ENCODE results near the gene EIF2AK2.

Gene EIF2AK2

DNA sequence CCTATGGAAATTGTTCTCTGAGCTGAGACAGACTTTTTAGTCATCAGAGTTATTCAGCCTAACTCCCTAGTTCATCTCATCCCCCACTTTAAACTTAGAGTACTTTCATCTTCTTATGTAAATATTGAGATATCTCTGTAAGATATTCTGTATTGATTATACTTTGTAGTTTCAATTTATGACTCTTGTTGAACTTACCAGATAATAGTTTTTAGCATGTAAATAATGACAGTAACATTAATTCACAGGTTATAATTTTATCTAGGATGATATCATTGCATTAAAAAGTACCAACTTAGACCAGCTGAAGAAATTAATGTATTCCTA, 14.8 kb upstream of the EIF2AK2 start:
- CTCF ChIA-PET: interaction anchor here (0.9 kb wide), 1 partner anchor 17 kb away, joined by 3 read pairs; the partner anchor contains the start of gene SULT6B1
- POLR2A ChIA-PET: no interaction called here

DNA sequence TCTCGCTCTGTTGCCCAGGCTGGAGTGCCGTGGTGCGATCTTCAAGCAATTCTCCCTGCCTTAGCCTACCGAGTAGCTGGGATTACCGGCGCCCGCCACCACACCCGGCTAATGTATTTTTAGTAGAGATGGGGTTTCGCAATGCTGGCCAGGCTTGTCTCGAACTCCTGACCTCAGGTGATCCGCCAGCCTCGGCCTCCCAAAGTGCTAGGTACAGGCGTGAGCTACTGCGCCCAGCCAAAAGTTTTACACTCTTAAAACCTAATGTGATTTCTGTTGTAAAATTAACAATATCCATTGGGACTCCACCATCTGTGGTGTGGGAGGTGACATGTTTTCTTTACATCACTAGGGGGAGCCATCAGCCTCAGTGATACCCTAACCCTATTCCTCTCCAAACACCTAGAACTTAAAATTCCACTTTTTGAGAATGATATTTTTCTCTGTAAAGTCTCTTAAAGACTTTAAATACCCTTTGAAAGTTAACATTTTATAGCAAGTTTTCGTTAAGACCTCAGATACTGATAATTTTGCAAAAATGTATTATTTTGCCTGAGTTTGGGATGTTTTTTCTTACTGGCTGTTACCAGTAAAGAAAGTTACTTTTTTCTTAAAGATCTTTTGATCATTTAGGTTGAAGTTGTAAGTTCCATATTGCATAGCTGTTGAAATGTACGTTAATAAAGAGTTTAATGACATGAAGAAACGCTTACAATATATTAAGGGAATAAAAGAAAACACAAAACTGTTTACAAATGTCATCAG, 11.6 kb upstream of the EIF2AK2 start:
- no peak for TF ChIP-seq NFRKB (IDR thresholded peaks at IDR 0.05)
- no peak for TF ChIP-seq ZNF384 (IDR thresholded peaks at IDR 0.05)
- no peak for TF ChIP-seq SP1 (IDR thresholded peaks at IDR 0.05)
- TF ChIP-seq BHLHE40 (IDR thresholded peaks at IDR 0.05; ENCODE audit: borderline replicate concordance): no peak
- no peak for TF ChIP-seq SUZ12 (IDR thresholded peaks at IDR 0.05)
- TF ChIP-seq HDGF (IDR thresholded peaks at IDR 0.05; ENCODE audit: borderline replicate concordance): no peak
- no peak for TF ChIP-seq ELF4 (IDR thresholded peaks at IDR 0.05)
- no peak for TF ChIP-seq CTBP1 (IDR thresholded peaks at IDR 0.05; ENCODE audit: borderline replicate concordance)
- TF ChIP-seq FOXM1 (IDR thresholded peaks at IDR 0.05; ENCODE audit: borderline replicate concordance): no peak
- TF ChIP-seq, protein P1, sequence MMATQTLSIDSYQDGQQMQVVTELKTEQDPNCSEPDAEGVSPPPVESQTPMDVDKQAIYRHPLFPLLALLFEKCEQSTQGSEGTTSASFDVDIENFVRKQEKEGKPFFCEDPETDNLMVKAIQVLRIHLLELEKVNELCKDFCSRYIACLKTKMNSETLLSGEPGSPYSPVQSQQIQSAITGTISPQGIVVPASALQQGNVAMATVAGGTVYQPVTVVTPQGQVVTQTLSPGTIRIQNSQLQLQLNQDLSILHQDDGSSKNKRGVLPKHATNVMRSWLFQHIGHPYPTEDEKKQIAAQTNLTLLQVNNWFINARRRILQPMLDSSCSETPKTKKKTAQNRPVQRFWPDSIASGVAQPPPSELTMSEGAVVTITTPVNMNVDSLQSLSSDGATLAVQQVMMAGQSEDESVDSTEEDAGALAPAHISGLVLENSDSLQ (IDR thresholded peaks at IDR 0.05): no peak
- CTCF ChIA-PET: interaction anchor here (0.6 to 1.6 kb wide), 3 partner anchors 8 to 615 kb away, joined by 3 to 5 read pairs (median 4); no protein-coding TSS in a partner anchor
- POLR2A ChIA-PET: interaction anchor here (1.6 kb wide), 1 partner anchor 12 kb away, joined by 5 read pairs; the partner anchor contains the start of gene EIF2AK2
- peak; percentile 68 for DNase-seq (ENCODE audit: extremely low spot score)

More for the DNA sequence above, 14.8 kb upstream of the EIF2AK2 start:
- TF ChIP-seq TARDBP (IDR thresholded peaks at IDR 0.05): no peak
- TF ChIP-seq NFRKB (IDR thresholded peaks at IDR 0.05): no peak
- no peak for TF ChIP-seq FOXM1 (IDR thresholded peaks at IDR 0.05; ENCODE audit: borderline replicate concordance)
- TF ChIP-seq CTBP1 (IDR thresholded peaks at IDR 0.05; ENCODE audit: borderline replicate concordance): no peak
- TF ChIP-seq ZNF384 (IDR thresholded peaks at IDR 0.05): no peak
- no peak for TF ChIP-seq FOXK2 (IDR thresholded peaks at IDR 0.05)
- TF ChIP-seq, protein P1 (IDR thresholded peaks at IDR 0.05): no peak
- no peak for TF ChIP-seq L3MBTL2 (conservative IDR thresholded peaks at IDR 0.05)
- no peak for DNase-seq (ENCODE audit: extremely low spot score)

DNA sequence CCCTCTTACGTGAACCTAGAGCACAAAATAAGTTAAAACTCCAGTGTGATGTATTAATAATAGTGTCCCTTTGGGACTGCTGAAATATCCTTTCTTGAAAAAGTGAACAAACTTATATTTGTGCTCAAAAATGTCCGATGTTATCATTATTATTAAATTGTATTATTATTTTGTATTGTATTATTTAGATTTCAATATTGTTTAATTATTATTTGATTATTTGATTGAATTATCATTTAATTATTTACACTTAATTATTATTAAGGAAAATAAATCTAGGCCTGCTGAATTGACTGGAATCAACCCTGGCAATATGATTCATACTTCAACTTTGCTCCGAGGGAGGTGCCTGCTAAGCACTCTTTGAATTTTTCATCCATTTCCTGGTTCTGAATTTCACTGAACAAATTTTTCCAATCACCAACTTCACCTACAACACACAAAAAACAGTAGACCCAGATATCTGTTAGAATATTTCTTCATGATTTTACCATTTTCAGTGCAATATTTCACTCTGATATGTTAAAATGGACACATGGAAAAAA, 10.9 kb upstream of the EIF2AK2 start:
- no peak for DNase-seq (ENCODE audit: extremely low spot score)
- ChIA-PET CTCF (interaction anchor here (0.6 to 1.6 kb wide), 2 partner anchors 9 to 25 kb away, joined by 4 to 5 read pairs; no protein-coding TSS in a partner anchor), POLR2A (interaction anchor here (1.6 kb wide), 1 partner anchor 11 kb away, joined by 5 read pairs; the partner anchor contains the start of gene EIF2AK2)
- TF ChIP-seq L3MBTL2 (conservative IDR thresholded peaks at IDR 0.05) (no peak), TARDBP (IDR thresholded peaks at IDR 0.05) (no peak), CTBP1 (IDR thresholded peaks at IDR 0.05; ENCODE audit: borderline replicate concordance) (no peak), ZNF384 (IDR thresholded peaks at IDR 0.05) (no peak), FOXA1 (IDR thresholded peaks at IDR 0.05) (no peak), BHLHE40 (IDR thresholded peaks at IDR 0.05; ENCODE audit: borderline replicate concordance) (no peak), FOXK2 (IDR thresholded peaks at IDR 0.05) (no peak), FOXM1 (IDR thresholded peaks at IDR 0.05; ENCODE audit: borderline replicate concordance) (no peak)

DNA sequence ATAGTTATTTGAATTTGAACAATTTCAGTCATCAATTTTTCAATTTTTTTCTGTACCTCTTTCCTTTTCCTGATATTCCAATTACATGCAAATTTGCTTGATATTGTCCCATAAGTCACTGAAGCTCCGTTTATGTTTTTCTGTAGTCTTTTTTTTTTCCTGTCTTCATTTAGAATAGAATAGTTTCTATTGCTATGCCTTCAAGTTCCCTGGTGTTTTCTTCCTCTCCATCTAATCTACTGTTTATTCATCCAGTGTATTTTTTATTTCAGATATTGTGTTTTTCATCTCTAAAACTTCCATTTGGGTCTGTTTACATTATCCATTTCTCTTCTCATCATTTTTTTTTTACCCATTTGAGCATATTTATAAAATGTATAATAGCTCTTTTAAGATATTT, 8.0 kb upstream of the EIF2AK2 start:
- DNase-seq (ENCODE audit: extremely low spot score): no peak
- ChIA-PET POLR2A (no interaction called here), CTCF (interaction anchor here (0.6 kb wide), 1 partner anchor 184 kb away, joined by 3 read pairs; no protein-coding TSS in a partner anchor)
- TF ChIP-seq ARNT (IDR thresholded peaks at IDR 0.05) (no peak), CTBP1 (IDR thresholded peaks at IDR 0.05; ENCODE audit: borderline replicate concordance) (no peak), FOXA1 (IDR thresholded peaks at IDR 0.05) (no peak), L3MBTL2 (conservative IDR thresholded peaks at IDR 0.05) (no peak), NFRKB (IDR thresholded peaks at IDR 0.05) (no peak), LEF1 (IDR thresholded peaks at IDR 0.05; ENCODE audit: borderline replicate concordance) (no peak), FOXM1 (IDR thresholded peaks at IDR 0.05; ENCODE audit: borderline replicate concordance) (no peak), BHLHE40 (IDR thresholded peaks at IDR 0.05; ENCODE audit: borderline replicate concordance) (no peak), SP1 (IDR thresholded peaks at IDR 0.05) (no peak), HDGF (IDR thresholded peaks at IDR 0.05; ENCODE audit: borderline replicate concordance) (no peak), TARDBP (IDR thresholded peaks at IDR 0.05) (no peak), SUZ12 (IDR thresholded peaks at IDR 0.05) (no peak), ZNF384 (IDR thresholded peaks at IDR 0.05) (no peak), ELF4 (IDR thresholded peaks at IDR 0.05) (no peak), FOXK2 (IDR thresholded peaks at IDR 0.05) (no peak)
- TF ChIP-seq, protein P1 (IDR thresholded peaks at IDR 0.05): no peak

DNA sequence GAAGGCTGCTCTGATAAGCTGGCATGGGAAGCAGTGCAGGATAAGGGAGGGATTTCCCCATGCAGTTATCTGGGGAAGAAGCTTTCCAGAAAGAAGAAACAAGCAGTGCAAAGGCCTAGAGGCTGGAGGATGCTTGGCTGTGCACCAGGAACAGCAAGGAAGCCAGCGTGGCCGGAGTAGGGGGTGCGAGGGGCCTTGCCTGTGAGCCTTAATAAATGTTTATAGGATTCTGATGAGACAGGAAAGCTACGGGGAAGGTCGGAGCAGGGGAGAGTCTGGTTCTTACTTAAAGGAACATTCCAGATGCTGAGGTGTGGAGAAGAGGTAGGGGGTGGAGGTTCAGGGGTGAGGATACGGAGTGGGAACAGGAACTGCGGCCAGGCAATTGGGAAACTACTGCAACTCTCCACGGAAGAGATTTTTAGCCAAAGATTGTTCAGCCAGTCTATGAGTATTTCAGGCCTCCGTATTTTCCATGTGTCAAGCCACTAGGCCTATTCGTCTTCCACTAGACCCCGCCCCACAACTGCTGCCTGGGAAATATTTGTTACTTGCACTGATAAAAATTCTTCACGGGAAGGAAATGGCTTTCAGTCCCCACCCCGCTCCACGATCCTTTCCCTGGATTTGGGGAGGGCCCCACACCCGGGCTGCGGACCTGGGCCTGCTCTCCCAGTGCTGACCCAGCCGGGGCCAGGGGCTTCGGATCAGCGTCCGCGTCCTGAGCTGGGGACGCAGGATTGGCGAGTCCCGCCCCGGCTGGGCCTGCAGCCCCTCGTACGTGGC, 516 bp downstream of the EIF2AK2 start:
- CTCF ChIA-PET: interaction anchor here (0.6 to 0.7 kb wide), 2 partner anchors 317 to 397 kb away, joined by 3 read pairs; no protein-coding TSS in a partner anchor
- DNase-seq (ENCODE audit: extremely low spot score): peak; percentile 55
- POLR2A ChIA-PET: interaction anchor here (1.0 to 1.4 kb wide), 5 partner anchors 12 to 76 kb away, joined by 4 to 5 read pairs (median 4); partner anchors contain the start of genes CEBPZ, CEBPZOS and NDUFAF7

More for the DNA sequence above, 516 bp downstream of the EIF2AK2 start:
- peak; percentile 28 for TF ChIP-seq L3MBTL2 (conservative IDR thresholded peaks at IDR 0.05)
- TF ChIP-seq ARNT (IDR thresholded peaks at IDR 0.05): no peak
- TF ChIP-seq, protein P1 (IDR thresholded peaks at IDR 0.05): peak; percentile 40; the same call in 1 of the 2 replicates

Measured in HEK293T (cell line).